AG10803 (cell line): ENCODE results near the gene SLC41A2.
A peak's percentile ranks its signal among the peaks of the same experiment; 100 is the strongest.

Experiments used
- DNase-seq: peaks from one replicate; pipeline ENCODE4 v3.0.0; 2010; ENCODE audit warnings: low read depth
- H3K4me3 ChIP-seq: 2 replicates; pipeline ENCODE4 v1.5.1; 2011; ENCODE audit warnings: mild to moderate bottlenecking, low read length, control low read depth
- CTCF ChIP-seq: conservative IDR thresholded peaks from 2 replicates; pipeline ENCODE4 v1.5.1; 2011; ENCODE audit warnings: mild to moderate bottlenecking, low read length, control low read depth, inconsistent platforms

SLC41A2 gene

GRCh38 chr12:104939089-104939488 is 19.0 kb downstream of the SLC41A2 start:
- no peak for TF ChIP-seq CTCF
- H3K4me3 ChIP-seq = no peak overlapping the region
- no peak for DNase-seq

GRCh38 chr12:104938371-104938770 is 19.7 kb downstream of the SLC41A2 start:
- DNase-seq = peak; percentile 25
- TF ChIP-seq CTCF = no peak
- H3K4me3 ChIP-seq = no peak overlapping the region

- no peak for DNase-seq
- no peak for TF ChIP-seq CTCF
- H3K4me3 ChIP-seq = no peak overlapping the region
Observed at GRCh38 chr12:104935886-104936285, 22.2 kb downstream of the SLC41A2 start.

GRCh38 chr12:104933778-104934177 is 24.3 kb downstream of the SLC41A2 start:
- TF ChIP-seq CTCF = no peak
- DNase-seq = no peak
- H3K4me3 ChIP-seq = no peak overlapping the region

GRCh38 chr12:104933128-104933527 is 25.0 kb downstream of the SLC41A2 start:
- no peak for DNase-seq
- no peak overlapping the region for H3K4me3 ChIP-seq
- no peak for TF ChIP-seq CTCF

GRCh38 chr12:104930388-104931326 is 27.4 kb downstream of the SLC41A2 start:
- DNase-seq = peak; percentile 51
- no peak overlapping the region for H3K4me3 ChIP-seq
- TF ChIP-seq CTCF = no peak

GRCh38 chr12:104929977-104930376 is 28.1 kb downstream of the SLC41A2 start:
- no peak for TF ChIP-seq CTCF
- H3K4me3 ChIP-seq = no peak overlapping the region
- peak; percentile 38 for DNase-seq
